GF-D8 (cell line): Measurements from ENCODE around the gene MAB21L4.

Source experiments
- DNase-seq: peaks from one replicate; lab custom pipeline; 2025; lab: John Stamatoyannopoulos, UW

MAB21L4 gene

GRCh38 chr2:240911641-240912265 is 15.8 kb upstream of the MAB21L4 start:
- DNase-seq, result no peak

- no peak for DNase-seq
These were observed 13.4 kb upstream of the MAB21L4 start for GRCh38 chr2:240909216-240909974.

GRCh38 chr2:240906911-240907590 is 11.1 kb upstream of the MAB21L4 start:
- no peak for DNase-seq

- no peak for DNase-seq
These were observed 10.4 kb upstream of the MAB21L4 start, which contains the start of gene CROCC2 for GRCh38 chr2:240906141-240906910. TSS of gene CROCC2 (plus strand) at chr2:240906336. CDS start at chr2:240906514, 178 bp downstream.

- DNase-seq, result no peak
These were observed 9.3 kb upstream of the MAB21L4 start for GRCh38 chr2:240905176-240905781.

GRCh38 chr2:240904216-240905175 is 8.5 kb upstream of the MAB21L4 start:
- no peak for DNase-seq

GRCh38 chr2:240903191-240904060 is 7.5 kb upstream of the MAB21L4 start:
- no peak for DNase-seq

- no peak for DNase-seq
These were observed 6.7 kb upstream of the MAB21L4 start for GRCh38 chr2:240902615-240903041.

GRCh38 chr2:240901986-240902614 is 6.1 kb upstream of the MAB21L4 start:
- DNase-seq, result no peak

GRCh38 chr2:240900141-240900860 is 4.3 kb upstream of the MAB21L4 start:
- no peak for DNase-seq

GRCh38 chr2:240899468-240899865 is 3.5 kb upstream of the MAB21L4 start:
- DNase-seq, result no peak

GRCh38 chr2:240898731-240899467 is 2.9 kb upstream of the MAB21L4 start:
- DNase-seq, result no peak

- no peak for DNase-seq
These were observed 2.3 kb upstream of the MAB21L4 start for GRCh38 chr2:240898108-240898730.

- DNase-seq, result no peak
These were observed 1.1 kb upstream of the MAB21L4 start for GRCh38 chr2:240896871-240897692.

- no peak for DNase-seq
These were observed 438 bp upstream of the MAB21L4 start for GRCh38 chr2:240896394-240896793.

GRCh38 chr2:240894836-240895558 is 959 bp downstream of the MAB21L4 start:
- no peak for DNase-seq
